Neural cell (in vitro differentiated cells): ENCODE data around the gene PPP1R11. TPM values are rescaled to one million over a fixed set of nuclear protein-coding genes. Genes with fewer than 3 reads are reported as not detected.

Experiments used
- H2AFZ ChIP-seq: fragments of 200-600, 300-800 bp; sonication (generic), shearing (Covaris generic); 2 replicates; pipeline ENCODE4 v1.6.0; 2014; ENCODE audit warnings: low read depth, mild to moderate bottlenecking, antibody characterized with exemption, low read length, moderate library complexity
- H3F3A ChIP-seq: fragments of 200-600 bp; shearing (Covaris generic); 2 replicates; pipeline ENCODE4 v1.6.1; 2016; ENCODE audit warnings: mild to moderate bottlenecking, moderate library complexity, mixed read lengths, antibody characterized with exemption, low read length; ENCODE audit not compliant: insufficient read depth, poor library complexity, severe bottlenecking
- H3K27ac ChIP-seq: fragments of 200-600, 300-800 bp; sonication (generic), shearing (Covaris generic); 2 replicates; pipeline ENCODE4 v1.5.1; 2014; ENCODE audit warnings: mild to moderate bottlenecking, low read length, moderate library complexity
- H3K27me3 ChIP-seq: fragments of 300-800, 200-600 bp; sonication (generic), shearing (Covaris generic); 2 replicates; pipeline ENCODE4 v1.6.0; 2014; ENCODE audit warnings: mild to moderate bottlenecking, low read depth, low read length, moderate library complexity; ENCODE audit not compliant: insufficient read depth
- H3K36me3 ChIP-seq: fragments of 300-800, 200-600 bp; sonication (generic), shearing (Covaris generic); 2 replicates; pipeline ENCODE4 v1.5.1; 2014; ENCODE audit warnings: mild to moderate bottlenecking, antibody characterized with exemption, low read length, moderate library complexity; ENCODE audit not compliant: insufficient read depth
- H3K4me2 ChIP-seq: fragments of 300-800, 200-600 bp; sonication (generic), shearing (Covaris generic); 2 replicates; pipeline ENCODE4 v1.6.0; 2014; ENCODE audit warnings: mild to moderate bottlenecking, low read length
- H3K4me3 ChIP-seq: fragments of 300-800, 200-600 bp; sonication (generic), shearing (Covaris generic); 2 replicates; pipeline ENCODE4 v1.5.1; 2014; ENCODE audit warnings: mild to moderate bottlenecking, low read length, moderate library complexity
- H3K79me2 ChIP-seq: fragments of 200-600 bp; shearing (Covaris generic); replicated peaks from 2 replicates; pipeline ENCODE4 v1.6.0; 2014; ENCODE audit warnings: mild to moderate bottlenecking, low read length, moderate library complexity; ENCODE audit not compliant: insufficient read depth
- H3K9ac ChIP-seq: fragments of 300-800, 200-600 bp; sonication (generic), shearing (Covaris generic); 2 replicates; pipeline ENCODE4 v1.6.1; 2016; ENCODE audit warnings: mild to moderate bottlenecking, low read length, mixed read lengths
- H3K9me2 ChIP-seq: fragments of 200-600 bp; shearing (Covaris generic); 2 replicates; pipeline ENCODE4 v1.6.1; 2016; ENCODE audit warnings: mild to moderate bottlenecking, low read length, mixed read lengths; ENCODE audit not compliant: insufficient read depth
- H3K9me3 ChIP-seq: fragments of 200-600, 300-800 bp; sonication (generic), shearing (Covaris generic); 2 replicates; pipeline ENCODE4 v1.6.1; 2016; ENCODE audit warnings: mild to moderate bottlenecking, mixed run types, low read length, moderate library complexity, mixed read lengths
- H4K20me1 ChIP-seq: fragments of 200-600 bp; shearing (Covaris generic); 2 replicates; pipeline ENCODE4 v1.6.1; 2016; ENCODE audit warnings: mild to moderate bottlenecking, mixed run types; ENCODE audit not compliant: insufficient read depth
- CTCF ChIP-seq: fragments of 450-650 bp; IDR thresholded peaks from 2 replicates; pipeline ENCODE4 v1.5.1; 2014; ENCODE audit warnings: antibody characterized with exemption, mild to moderate bottlenecking, moderate library complexity; ENCODE audit not compliant: poor library complexity, severe bottlenecking
- EP300 ChIP-seq: fragments of 450-650 bp; conservative IDR thresholded peaks from 2 replicates; pipeline ENCODE4 v1.6.1; 2014; ENCODE audit warnings: antibody characterized with exemption, mild to moderate bottlenecking, moderate library complexity; ENCODE audit not compliant: poor library complexity, severe bottlenecking
- EZH2 ChIP-seq: fragments of 200-600, 300-800 bp; shearing (Covaris generic), sonication (generic); IDR thresholded peaks from 2 replicates; pipeline ENCODE4 v1.6.1; 2014; ENCODE audit warnings: antibody characterized with exemption, low read length, borderline replicate concordance, mild to moderate bottlenecking; ENCODE audit not compliant: insufficient read depth, poor library complexity, severe bottlenecking
- MXI1 ChIP-seq: fragments of 450-650 bp; conservative IDR thresholded peaks from 2 replicates; pipeline ENCODE4 v1.6.1; 2014; ENCODE audit warnings: antibody characterized with exemption, mild to moderate bottlenecking; ENCODE audit not compliant: poor library complexity, severe bottlenecking
- POLR2AphosphoS5 ChIP-seq: IDR thresholded peaks from 2 replicates; pipeline ENCODE4 v1.6.1; 2012
- RAD21 ChIP-seq: fragments of 450-650 bp; conservative IDR thresholded peaks from 2 replicates; pipeline ENCODE4 v1.6.1; 2014; ENCODE audit warnings: antibody characterized with exemption, mild to moderate bottlenecking, moderate library complexity
- REST ChIP-seq: IDR thresholded peaks from 2 replicates; pipeline ENCODE4 v1.6.1; 2012; ENCODE audit warnings: borderline replicate concordance
- SMC3 ChIP-seq: fragments of 450-650 bp; conservative IDR thresholded peaks from 2 replicates; pipeline ENCODE4 v1.6.1; 2014; ENCODE audit warnings: antibody characterized with exemption, mild to moderate bottlenecking, moderate library complexity; ENCODE audit not compliant: poor library complexity
- TAF1 ChIP-seq: IDR thresholded peaks from 2 replicates; pipeline ENCODE4 v1.6.1; 2012; ENCODE audit warnings: low read depth
- polyA plus RNA-seq: library from polyadenylated mRNA; depleted of rRNA; stranded (reverse); fragments of >200 nt; gene quantifications from 2 replicates; pipeline ENCODE4 v1.2.3, GENCODE V29; 2014

PPP1R11 gene
- polyA plus RNA-seq, 1 donor from 2014 or later = 39.7 TPM

- peaks cover 32% of the 10 kb centered on the region for H3K27me3 ChIP-seq
Measured at GRCh38 chr6:30093951-30094661, 27.1 kb downstream of the PPP1R11 start.

GRCh38 chr6:30096829-30097228, 29.8 kb downstream of the PPP1R11 start:
- Histone ChIP-seq H3K9me2 (no peaks in the 10 kb centered on the region), H3K27me3 (peaks cover 52% of the 10 kb centered on the region), H3K4me2 (no peak overlapping the region), H3K27ac (no peak overlapping the region), H3K36me3 (no peaks in the 10 kb centered on the region), H4K20me1 (no peaks in the 10 kb centered on the region), H3K9ac (no peak overlapping the region), H3K79me2 (no peaks in the 10 kb centered on the region), H3F3A (no peaks in the 10 kb centered on the region), H3K9me3 (no peaks in the 10 kb centered on the region), H3K4me3 (no peak overlapping the region), H2AFZ (no peak overlapping the region)
- TF ChIP-seq RAD21 = no peak
- no peak for TF ChIP-seq POLR2AphosphoS5
- no peak for TF ChIP-seq TAF1
- no peak for TF ChIP-seq CTCF
- TF ChIP-seq EZH2 = no peak
- no peak for TF ChIP-seq EP300
- no peak for TF ChIP-seq REST
- no peak for TF ChIP-seq MXI1
- no peak for TF ChIP-seq SMC3

More at GRCh38 chr6:30093951-30094661, 27.1 kb downstream of the PPP1R11 start:
- H3K9ac ChIP-seq = no peak overlapping the region
- no peaks in the 10 kb centered on the region for H3F3A ChIP-seq
- H3K79me2 ChIP-seq = no peaks in the 10 kb centered on the region
- no peak overlapping the region for H3K4me2 ChIP-seq
- H2AFZ ChIP-seq = no peak overlapping the region
- H4K20me1 ChIP-seq = no peaks in the 10 kb centered on the region
- H3K27ac ChIP-seq = no peak overlapping the region
- TF ChIP-seq TAF1 (no peak), MXI1 (no peak), SMC3 (no peak), POLR2AphosphoS5 (no peak)
- H3K4me3 ChIP-seq = no peak overlapping the region
- H3K9me2 ChIP-seq = no peaks in the 10 kb centered on the region
- no peaks in the 10 kb centered on the region for H3K36me3 ChIP-seq
- no peaks in the 10 kb centered on the region for H3K9me3 ChIP-seq
